K562 (cell line): Measurements from ENCODE around the gene SLC25A26. TPM values are rescaled to one million over a fixed set of nuclear protein-coding genes. Genes with fewer than 3 reads are reported as not detected.

Experiments
- ATF7 ChIP-seq: fragments of 450-650 bp; IDR thresholded peaks from 2 replicates; pipeline ENCODE4 v1.7.1; 2014; ENCODE audit warnings: mild to moderate bottlenecking, moderate library complexity
- CEBPG ChIP-seq, 3 experiments: fragments of 200-800 bp in 1 of 3; sonication (Bioruptor generic) in 1 of 3; sonication (generic) in 1 of 3; formaldehyde crosslinking in 1 of 3; IDR thresholded peaks in 2 of 3; conservative IDR thresholded peaks in 1 of 3; 2 replicates each; pipeline versions ENCODE4 v1.6.1 to v1.8.0; 2016 to 2022; ENCODE audit warnings: missing compliant biosample characterization in 2 of 3, missing genetic modification characterization in 2 of 3, mild to moderate bottlenecking in 1 of 3, missing genetic modification reagents in 1 of 3
- CHD4 ChIP-seq: fragments of 200-600 bp; sonication (generic); IDR thresholded peaks from 3 replicates; pipeline ENCODE4 v1.6.1; 2012; ENCODE audit warnings: low read depth, mild to moderate bottlenecking, mixed read lengths, low read length, inconsistent platforms; ENCODE audit not compliant: insufficient read depth, insufficient replicate concordance, poor library complexity, severe bottlenecking
- CXXC5 ChIP-seq: fragments of 250-450 bp; sonication (Bioruptor Pico); IDR thresholded peaks from 2 replicates; pipeline ENCODE4 v1.8.0; 2022; ENCODE audit warnings: inconsistent platforms, mild to moderate bottlenecking, moderate library complexity
- EP300 ChIP-seq: IDR thresholded peaks from 2 replicates; pipeline ENCODE4 v1.6.1; 2012; ENCODE audit warnings: low read length, improper control_type of control experiment
- EP400 ChIP-seq: fragments of 450-650 bp; IDR thresholded peaks from 2 replicates; pipeline ENCODE4 v1.6.1; 2017; ENCODE audit warnings: antibody characterized with exemption, mild to moderate bottlenecking, moderate library complexity
- L3MBTL2 ChIP-seq: fragments of 450-650 bp; IDR thresholded peaks from 2 replicates; pipeline ENCODE4 v1.6.1; 2016; ENCODE audit warnings: mild to moderate bottlenecking, moderate library complexity
- RBM34 ChIP-seq: fragments of 200-400 bp; formaldehyde crosslinking; IDR thresholded peaks from 2 replicates; pipeline ENCODE4 v1.6.1; 2018; ENCODE audit warnings: low read length, borderline replicate concordance; ENCODE audit not compliant: insufficient read depth
- RNF2 ChIP-seq: sonication (generic); IDR thresholded peaks from 2 replicates; pipeline ENCODE4 v1.6.1; 2016
- SMAD4 ChIP-seq: fragments of 250-450 bp; sonication (Bioruptor Pico); conservative IDR thresholded peaks from 2 replicates; pipeline ENCODE4 v1.8.0; 2021; ENCODE audit warnings: inconsistent platforms, mild to moderate bottlenecking, moderate library complexity
- TOE1 ChIP-seq, 2 experiments: fragments of 450-650 bp in 1 of 2; sonication (generic) in 1 of 2; formaldehyde crosslinking in 1 of 2; IDR thresholded peaks; 2 replicates each; pipeline versions ENCODE4 v1.7.1 to v1.8.0; 2016 to 2022; ENCODE audit warnings: borderline replicate concordance in 2 of 2, mild to moderate bottlenecking in 2 of 2, antibody characterized with exemption in 1 of 2, inconsistent platforms in 1 of 2, low read depth in 1 of 2, missing genetic modification reagents in 1 of 2, moderate library complexity in 1 of 2
- ZC3H4 ChIP-seq: sonication (generic); formaldehyde crosslinking; IDR thresholded peaks from 2 replicates; pipeline ENCODE4 v1.9.0; 2021; ENCODE audit warnings: missing genetic modification reagents, borderline replicate concordance
- polyA plus RNA-seq, 8 experiments: library from polyadenylated mRNA; depleted of rRNA in 4 of 8; stranded (reverse) in 5 of 8; unstranded in 3 of 8; fragments of >200 nt; fragmentation: Nextera tagmentation in 2 of 8; fragmentation: Illumina TruSeq in 1 of 8; extraction: Ambion mirVana in 2 of 8; extraction: Trizol in 1 of 8; gene quantifications; 2 replicates each; pipeline versions ENCODE4 v1.2.1 to v1.2.3, GENCODE V29; 2011 to 2014; ENCODE audit warnings: inconsistent platforms in 1 of 8, missing spikeins in 1 of 8
- total RNA-seq, 7 experiments: library from RNA; depleted of rRNA in 6 of 7; stranded (reverse); fragments of >200 nt in 6 of 7; fragmentation: Illumina TruSeq in 2 of 7; extraction: Trizol in 2 of 7; gene quantifications; 2 replicates each; pipeline versions ENCODE4 v1.2.1 to v1.2.3, GENCODE V29; 2011 to 2021; ENCODE audit warnings: low replicate concordance in 1 of 7
- TF ChIP-seq, protein P1 (sequence below), 2 experiments: fragments of 450-650 bp in 1 of 2; sonication (generic) in 1 of 2; formaldehyde crosslinking in 1 of 2; IDR thresholded peaks in 1 of 2; conservative IDR thresholded peaks in 1 of 2; 2 replicates each; pipeline versions ENCODE4 v1.6.1 to v1.8.1; 2016 to 2023; ENCODE audit warnings: mild to moderate bottlenecking in 2 of 2, moderate library complexity in 2 of 2, inconsistent platforms in 1 of 2, missing genetic modification reagents in 1 of 2
- TF ChIP-seq, protein P2 (sequence below): fragments of 450-650 bp; IDR thresholded peaks from 2 replicates; pipeline ENCODE4 v1.6.1; 2016; ENCODE audit warnings: mild to moderate bottlenecking, moderate library complexity

Gene SLC25A26
- total and polyA plus RNA-seq, 9 of the 15 experiments (the other 6 are each of a cell fraction or from before 2014, with no cell fraction given): 7.2 to 29.1 (median 12.6) TPM

DNA sequence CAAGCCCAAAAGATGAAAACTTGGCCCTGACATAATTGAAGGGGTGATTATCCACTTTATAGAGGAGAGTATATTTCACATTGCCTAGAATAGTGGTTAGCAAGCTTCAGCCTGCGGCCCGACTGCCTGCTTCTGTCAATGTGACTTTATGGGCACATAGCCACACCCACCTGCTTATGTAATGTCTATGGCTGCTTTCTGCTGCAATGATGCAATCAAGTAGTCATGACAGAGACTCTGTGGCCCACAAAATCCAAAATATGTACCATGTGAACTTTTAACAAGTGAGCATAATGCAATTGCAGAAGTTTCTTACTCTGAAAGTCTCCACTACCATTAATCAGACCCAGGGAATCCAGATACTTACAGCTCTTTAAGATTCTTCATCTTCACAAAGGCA, 176.9 kb downstream of the SLC25A26 start (continued):
- TF ChIP-seq CEBPG (CRISPR knock-in tag; IDR thresholded peaks at IDR 0.05) (peak; percentile 87), CEBPG (tag; conservative IDR thresholded peaks at IDR 0.05 in 1 of 2, IDR thresholded peaks at IDR 0.05 in 1 of 2) (peak; percentile 96 to 97), CHD4 (no peak), EP300 (peak; percentile 12; the same call in 1 of the 2 replicates), TOE1 (IDR thresholded peaks at IDR 0.05; ENCODE audit: borderline replicate concordance) (no peak), TOE1 (CRISPR knock-in tag; IDR thresholded peaks at IDR 0.05; ENCODE audit: borderline replicate concordance, low read depth) (no peak), CXXC5 (CRISPR knock-in tag) (0 out of 2 replicates have a peak, but pooled peaks have one; percentile 29), RNF2 (no peak), L3MBTL2 (peak; percentile 37; the same call in 1 of the 2 replicates), ZC3H4 (no peak), EP400 (peak; percentile 29; the same call in 1 of the 2 replicates), SMAD4 (0 out of 2 replicates have a peak, but pooled peaks have one; percentile 39), RBM34 (no peak), ATF7 (peak; percentile 88)
- TF ChIP-seq, protein P1, sequence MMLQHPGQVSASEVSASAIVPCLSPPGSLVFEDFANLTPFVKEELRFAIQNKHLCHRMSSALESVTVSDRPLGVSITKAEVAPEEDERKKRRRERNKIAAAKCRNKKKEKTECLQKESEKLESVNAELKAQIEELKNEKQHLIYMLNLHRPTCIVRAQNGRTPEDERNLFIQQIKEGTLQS (IDR thresholded peaks at IDR 0.05): peak; percentile 96
- TF ChIP-seq, protein P1 (CRISPR knock-in tag; conservative IDR thresholded peaks at IDR 0.05): no peak
- TF ChIP-seq, protein P2, sequence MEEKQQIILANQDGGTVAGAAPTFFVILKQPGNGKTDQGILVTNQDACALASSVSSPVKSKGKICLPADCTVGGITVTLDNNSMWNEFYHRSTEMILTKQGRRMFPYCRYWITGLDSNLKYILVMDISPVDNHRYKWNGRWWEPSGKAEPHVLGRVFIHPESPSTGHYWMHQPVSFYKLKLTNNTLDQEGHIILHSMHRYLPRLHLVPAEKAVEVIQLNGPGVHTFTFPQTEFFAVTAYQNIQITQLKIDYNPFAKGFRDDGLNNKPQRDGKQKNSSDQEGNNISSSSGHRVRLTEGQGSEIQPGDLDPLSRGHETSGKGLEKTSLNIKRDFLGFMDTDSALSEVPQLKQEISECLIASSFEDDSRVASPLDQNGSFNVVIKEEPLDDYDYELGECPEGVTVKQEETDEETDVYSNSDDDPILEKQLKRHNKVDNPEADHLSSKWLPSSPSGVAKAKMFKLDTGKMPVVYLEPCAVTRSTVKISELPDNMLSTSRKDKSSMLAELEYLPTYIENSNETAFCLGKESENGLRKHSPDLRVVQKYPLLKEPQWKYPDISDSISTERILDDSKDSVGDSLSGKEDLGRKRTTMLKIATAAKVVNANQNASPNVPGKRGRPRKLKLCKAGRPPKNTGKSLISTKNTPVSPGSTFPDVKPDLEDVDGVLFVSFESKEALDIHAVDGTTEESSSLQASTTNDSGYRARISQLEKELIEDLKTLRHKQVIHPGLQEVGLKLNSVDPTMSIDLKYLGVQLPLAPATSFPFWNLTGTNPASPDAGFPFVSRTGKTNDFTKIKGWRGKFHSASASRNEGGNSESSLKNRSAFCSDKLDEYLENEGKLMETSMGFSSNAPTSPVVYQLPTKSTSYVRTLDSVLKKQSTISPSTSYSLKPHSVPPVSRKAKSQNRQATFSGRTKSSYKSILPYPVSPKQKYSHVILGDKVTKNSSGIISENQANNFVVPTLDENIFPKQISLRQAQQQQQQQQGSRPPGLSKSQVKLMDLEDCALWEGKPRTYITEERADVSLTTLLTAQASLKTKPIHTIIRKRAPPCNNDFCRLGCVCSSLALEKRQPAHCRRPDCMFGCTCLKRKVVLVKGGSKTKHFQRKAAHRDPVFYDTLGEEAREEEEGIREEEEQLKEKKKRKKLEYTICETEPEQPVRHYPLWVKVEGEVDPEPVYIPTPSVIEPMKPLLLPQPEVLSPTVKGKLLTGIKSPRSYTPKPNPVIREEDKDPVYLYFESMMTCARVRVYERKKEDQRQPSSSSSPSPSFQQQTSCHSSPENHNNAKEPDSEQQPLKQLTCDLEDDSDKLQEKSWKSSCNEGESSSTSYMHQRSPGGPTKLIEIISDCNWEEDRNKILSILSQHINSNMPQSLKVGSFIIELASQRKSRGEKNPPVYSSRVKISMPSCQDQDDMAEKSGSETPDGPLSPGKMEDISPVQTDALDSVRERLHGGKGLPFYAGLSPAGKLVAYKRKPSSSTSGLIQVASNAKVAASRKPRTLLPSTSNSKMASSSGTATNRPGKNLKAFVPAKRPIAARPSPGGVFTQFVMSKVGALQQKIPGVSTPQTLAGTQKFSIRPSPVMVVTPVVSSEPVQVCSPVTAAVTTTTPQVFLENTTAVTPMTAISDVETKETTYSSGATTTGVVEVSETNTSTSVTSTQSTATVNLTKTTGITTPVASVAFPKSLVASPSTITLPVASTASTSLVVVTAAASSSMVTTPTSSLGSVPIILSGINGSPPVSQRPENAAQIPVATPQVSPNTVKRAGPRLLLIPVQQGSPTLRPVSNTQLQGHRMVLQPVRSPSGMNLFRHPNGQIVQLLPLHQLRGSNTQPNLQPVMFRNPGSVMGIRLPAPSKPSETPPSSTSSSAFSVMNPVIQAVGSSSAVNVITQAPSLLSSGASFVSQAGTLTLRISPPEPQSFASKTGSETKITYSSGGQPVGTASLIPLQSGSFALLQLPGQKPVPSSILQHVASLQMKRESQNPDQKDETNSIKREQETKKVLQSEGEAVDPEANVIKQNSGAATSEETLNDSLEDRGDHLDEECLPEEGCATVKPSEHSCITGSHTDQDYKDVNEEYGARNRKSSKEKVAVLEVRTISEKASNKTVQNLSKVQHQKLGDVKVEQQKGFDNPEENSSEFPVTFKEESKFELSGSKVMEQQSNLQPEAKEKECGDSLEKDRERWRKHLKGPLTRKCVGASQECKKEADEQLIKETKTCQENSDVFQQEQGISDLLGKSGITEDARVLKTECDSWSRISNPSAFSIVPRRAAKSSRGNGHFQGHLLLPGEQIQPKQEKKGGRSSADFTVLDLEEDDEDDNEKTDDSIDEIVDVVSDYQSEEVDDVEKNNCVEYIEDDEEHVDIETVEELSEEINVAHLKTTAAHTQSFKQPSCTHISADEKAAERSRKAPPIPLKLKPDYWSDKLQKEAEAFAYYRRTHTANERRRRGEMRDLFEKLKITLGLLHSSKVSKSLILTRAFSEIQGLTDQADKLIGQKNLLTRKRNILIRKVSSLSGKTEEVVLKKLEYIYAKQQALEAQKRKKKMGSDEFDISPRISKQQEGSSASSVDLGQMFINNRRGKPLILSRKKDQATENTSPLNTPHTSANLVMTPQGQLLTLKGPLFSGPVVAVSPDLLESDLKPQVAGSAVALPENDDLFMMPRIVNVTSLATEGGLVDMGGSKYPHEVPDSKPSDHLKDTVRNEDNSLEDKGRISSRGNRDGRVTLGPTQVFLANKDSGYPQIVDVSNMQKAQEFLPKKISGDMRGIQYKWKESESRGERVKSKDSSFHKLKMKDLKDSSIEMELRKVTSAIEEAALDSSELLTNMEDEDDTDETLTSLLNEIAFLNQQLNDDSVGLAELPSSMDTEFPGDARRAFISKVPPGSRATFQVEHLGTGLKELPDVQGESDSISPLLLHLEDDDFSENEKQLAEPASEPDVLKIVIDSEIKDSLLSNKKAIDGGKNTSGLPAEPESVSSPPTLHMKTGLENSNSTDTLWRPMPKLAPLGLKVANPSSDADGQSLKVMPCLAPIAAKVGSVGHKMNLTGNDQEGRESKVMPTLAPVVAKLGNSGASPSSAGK: peak; percentile 57
